Measurements from ENCODE around the gene DNLZ. TPM values are rescaled to one million over a fixed set of nuclear protein-coding genes. Genes with fewer than 3 reads are reported as not detected.

DNLZ gene
- total and polyA plus RNA-seq, 8 donors = 10.1 to 26.8 (median 15.1) TPM

- WGBS, 2 donors = 48 to 50% methylated on average over 52 to 54 of the region's 54 CpGs
- ATAC-seq (no peak), FAIRE-seq (no peak), DNase-seq (peak in 2 of 6 donors; percentile 48 to 64)
- no peaks in the 10 kb centered on the region for H3K9me3 ChIP-seq
- no peak for TF ChIP-seq CTCF (IDR thresholded peaks at IDR 0.05)
- H3K4me1 ChIP-seq = peaks cover 0 to 6% (median 5%) of the 10 kb centered on the region in 3 donors
- no peaks in the 10 kb centered on the region for H3K36me3 ChIP-seq
- H3K27me3 ChIP-seq = no peaks in the 10 kb centered on the region
- no peak overlapping the region for H3K27ac ChIP-seq
- intact Hi-C loops (cut with DNase I) = no loop called here
- H3K4me3 ChIP-seq = peak overlapping the region in 2 of 4 donors; percentile 74 to 96
These were observed 605 bp upstream of the DNLZ start for GRCh38 chr9:136363949-136364748.

- intact Hi-C loops (cut with DNase I) = no loop called here
- peak overlapping the region in 3 of 4 donors; percentile 28 to 74 (median 44) for H3K27ac ChIP-seq
These were observed 1.1 kb downstream of the DNLZ start for GRCh38 chr9:136362450-136362784.

GRCh38 chr9:136361754-136362449 is 1.6 kb downstream of the DNLZ start:
- Histone ChIP-seq H3K36me3 (no peaks in the 10 kb centered on the region), H3K9me3 (no peaks in the 10 kb centered on the region), H3K4me3 (no peak overlapping the region), H3K4me1 (peaks cover 0 to 6% (median 5%) of the 10 kb centered on the region in 3 donors), H3K27me3 (no peaks in the 10 kb centered on the region), H3K27ac (no peak overlapping the region)
- 81 to 83% methylated on average over 26 of the region's 26 CpGs for WGBS, 2 donors
- no peak for TF ChIP-seq CTCF (IDR thresholded peaks at IDR 0.05)
- no peak for DNase-seq
- no peak for FAIRE-seq
- no peak for ATAC-seq
- intact Hi-C loops (cut with DNase I) = no loop called here

More at GRCh38 chr9:136362450-136362784, 1.1 kb downstream of the DNLZ start:
- WGBS, 2 donors = 73 to 74% methylated on average over 6 of the region's 6 CpGs
- H3K4me1 ChIP-seq = peaks cover 0 to 6% (median 5%) of the 10 kb centered on the region in 3 donors
- H3K27me3 ChIP-seq = no peaks in the 10 kb centered on the region
- FAIRE-seq (no peak), ATAC-seq (no peak), DNase-seq (peak in 1 of 6 donors; percentile 53)
- no peaks in the 10 kb centered on the region for H3K36me3 ChIP-seq
- no peak for TF ChIP-seq CTCF (IDR thresholded peaks at IDR 0.05)
- H3K4me3 ChIP-seq = no peak overlapping the region
- no peaks in the 10 kb centered on the region for H3K9me3 ChIP-seq

GRCh38 chr9:136361047-136361753 is 2.3 kb downstream of the DNLZ start:
- DNase-seq (no peak), ATAC-seq (no peak), FAIRE-seq (no peak)
- Histone ChIP-seq H3K36me3 (no peaks in the 10 kb centered on the region), H3K9me3 (no peaks in the 10 kb centered on the region), H3K27ac (no peak overlapping the region), H3K4me3 (no peak overlapping the region), H3K4me1 (peaks cover 0 to 6% (median 5%) of the 10 kb centered on the region in 3 donors), H3K27me3 (no peaks in the 10 kb centered on the region)
- WGBS, 2 donors = 85 to 89% methylated on average over 34 to 43 of the region's 43 CpGs
- intact Hi-C loops (cut with DNase I) = no loop called here
- TF ChIP-seq CTCF (IDR thresholded peaks at IDR 0.05) = no peak

All from pancreas (tissue), 10 donors.